Naive B cell (primary cell): Measurements from ENCODE around the gene CANT1. TPM values are rescaled to one million over a fixed set of nuclear protein-coding genes. Genes with fewer than 3 reads are reported as not detected.
"Not testable (repeated sequence)": the region's sequence is repeated elsewhere in the genome, so short reads cannot be mapped to it uniquely, and the experiment has no call there.

Source experiments
- ATAC-seq, 2 donors: fragments of 150-1000 bp; cut with Tn5 transposase; 2 replicates each; pipeline ENCODE4 v1.10.0; 2021; ENCODE audit warnings: low read depth in 2 of 2, mild to moderate bottlenecking in 2 of 2, moderate library complexity in 2 of 2
- DNase-seq: peaks from one replicate; pipeline ENCODE4 v3.0.0; 2022
- H3K27ac Mint-ChIP-seq, 6 donors: one replicate each; pipeline ENCODE4 v1.8.0; 2020 to 2022; ENCODE audit warnings: mild to moderate bottlenecking in 6 of 6, mixed read lengths in 6 of 6, moderate library complexity in 5 of 6, inconsistent platforms in 2 of 6
- H3K27me3 Mint-ChIP-seq, 3 donors: one replicate each; pipeline ENCODE4 v1.8.0; 2021 to 2022; ENCODE audit warnings: mixed read lengths in 3 of 3, mild to moderate bottlenecking in 1 of 3
- H3K36me3 Mint-ChIP-seq, 2 donors: one replicate each; pipeline ENCODE4 v1.8.0; 2020 to 2022; ENCODE audit warnings: mixed read lengths in 2 of 2, inconsistent platforms in 1 of 2, mild to moderate bottlenecking in 1 of 2
- H3K4me1 Mint-ChIP-seq, 3 donors: one replicate each; pipeline ENCODE4 v1.8.0; 2020 to 2022; ENCODE audit warnings: mixed read lengths in 3 of 3, inconsistent platforms in 1 of 3, mild to moderate bottlenecking in 1 of 3, moderate library complexity in 1 of 3
- H3K4me3 Mint-ChIP-seq, 8 donors: one replicate each; pipeline ENCODE4 v1.8.0; 2020 to 2022; ENCODE audit warnings: mild to moderate bottlenecking in 8 of 8, mixed read lengths in 8 of 8, moderate library complexity in 8 of 8, inconsistent platforms in 2 of 8
- H3K9me3 Mint-ChIP-seq, 7 donors: one replicate each; pipeline ENCODE4 v1.8.0; 2020 to 2022; ENCODE audit warnings: mixed read lengths in 7 of 7, mild to moderate bottlenecking in 5 of 7, inconsistent platforms in 2 of 7, moderate library complexity in 1 of 7
- polyA plus RNA-seq, 6 donors: library from polyadenylated mRNA; unstranded; fragments of 300-500 nt; fragmentation: Illumina TruSeq; gene quantifications; one replicate each; pipeline ENCODE4 v1.2.3, GENCODE V29; 2021; ENCODE audit warnings: low read depth in 6 of 6

The CANT1 gene
- polyA plus RNA-seq, 6 donors from 2014 or later, result 3.7 to 9.7 (median 6.0) TPM

- Mint-ChIP-seq H3K27ac (peak overlapping the region in 1 of 6 donors; percentile 14), H3K36me3 (no peaks in the 10 kb centered on the region), H3K4me1 (peaks cover 0 to 6% (median 0%) of the 10 kb centered on the region in 3 donors), H3K27me3 (peaks cover 6 to 11% (median 9%) of the 10 kb centered on the region in 3 donors), H3K9me3 (no peaks in the 10 kb centered on the region), H3K4me3 (no peak overlapping the region)
- no peak for ATAC-seq
- no peak for DNase-seq
Measured at GRCh38 chr17:79039171-79039570, 29.6 kb upstream of the CANT1 start.

- peaks cover 6 to 10% (median 8%) of the 10 kb centered on the region in 3 donors for H3K27me3 Mint-ChIP-seq
- DNase-seq (no peak), ATAC-seq (peak in 1 of 2 donors; percentile 35)
- H3K4me1 Mint-ChIP-seq, result peaks cover 0 to 6% (median 0%) of the 10 kb centered on the region in 3 donors
- H3K4me3 Mint-ChIP-seq, result peak overlapping the region in 1 of 8 donors; percentile 66
- no peaks in the 10 kb centered on the region for H3K36me3 Mint-ChIP-seq
- H3K9me3 Mint-ChIP-seq, result no peaks in the 10 kb centered on the region
- H3K27ac Mint-ChIP-seq, result no peak overlapping the region
Measured at GRCh38 chr17:79038545-79039135, 29.1 kb upstream of the CANT1 start.

- no peak for DNase-seq
- peaks cover 4 to 24% (median 11%) of the 10 kb centered on the region in 3 donors for H3K27me3 Mint-ChIP-seq
- ATAC-seq, result no peak
- no peaks in the 10 kb centered on the region for H3K9me3 Mint-ChIP-seq
- no peaks in the 10 kb centered on the region for H3K4me1 Mint-ChIP-seq
- H3K36me3 Mint-ChIP-seq, result no peaks in the 10 kb centered on the region
- H3K27ac Mint-ChIP-seq, result no peak overlapping the region
- no peak overlapping the region for H3K4me3 Mint-ChIP-seq
Measured at GRCh38 chr17:79036596-79036995, 27.0 kb upstream of the CANT1 start.

DNA sequence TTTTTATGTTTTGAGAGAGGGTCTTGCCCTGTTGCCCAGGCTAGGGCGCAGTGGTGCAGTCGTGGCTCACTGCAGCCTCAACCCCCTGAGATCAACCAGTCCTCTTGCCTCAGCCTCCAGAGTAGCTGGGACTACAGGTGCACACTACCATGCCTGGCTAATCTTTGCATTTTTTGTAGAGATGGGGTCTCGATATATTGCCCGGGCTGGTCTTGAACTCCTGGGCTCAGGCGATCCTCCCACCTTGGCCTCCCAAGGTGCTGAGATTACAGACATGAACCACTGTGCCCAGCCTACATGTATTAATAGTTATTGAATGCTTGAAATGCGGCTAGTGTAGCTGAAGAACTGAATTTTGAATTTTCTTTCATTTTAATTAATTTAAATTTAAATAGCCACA lies 26.6 kb upstream of the CANT1 start:
- Mint-ChIP-seq H3K27me3 (peaks cover 4 to 28% (median 15%) of the 10 kb centered on the region in 3 donors), H3K9me3 (no peaks in the 10 kb centered on the region), H3K4me3 (no peak overlapping the region), H3K36me3 (no peaks in the 10 kb centered on the region), H3K4me1 (no peaks in the 10 kb centered on the region), H3K27ac (no peak overlapping the region)
- DNase-seq (no peak), ATAC-seq (no peak)

GRCh38 chr17:79035686-79036085 lies 26.1 kb upstream of the CANT1 start:
- Mint-ChIP-seq H3K27ac (peak overlapping the region in 1 of 6 donors; percentile 38), H3K36me3 (no peaks in the 10 kb centered on the region), H3K9me3 (no peaks in the 10 kb centered on the region), H3K27me3 (peaks cover 4 to 33% (median 20%) of the 10 kb centered on the region in 3 donors), H3K4me3 (no peak overlapping the region), H3K4me1 (no peaks in the 10 kb centered on the region)
- ATAC-seq (no peak), DNase-seq (no peak)

DNA sequence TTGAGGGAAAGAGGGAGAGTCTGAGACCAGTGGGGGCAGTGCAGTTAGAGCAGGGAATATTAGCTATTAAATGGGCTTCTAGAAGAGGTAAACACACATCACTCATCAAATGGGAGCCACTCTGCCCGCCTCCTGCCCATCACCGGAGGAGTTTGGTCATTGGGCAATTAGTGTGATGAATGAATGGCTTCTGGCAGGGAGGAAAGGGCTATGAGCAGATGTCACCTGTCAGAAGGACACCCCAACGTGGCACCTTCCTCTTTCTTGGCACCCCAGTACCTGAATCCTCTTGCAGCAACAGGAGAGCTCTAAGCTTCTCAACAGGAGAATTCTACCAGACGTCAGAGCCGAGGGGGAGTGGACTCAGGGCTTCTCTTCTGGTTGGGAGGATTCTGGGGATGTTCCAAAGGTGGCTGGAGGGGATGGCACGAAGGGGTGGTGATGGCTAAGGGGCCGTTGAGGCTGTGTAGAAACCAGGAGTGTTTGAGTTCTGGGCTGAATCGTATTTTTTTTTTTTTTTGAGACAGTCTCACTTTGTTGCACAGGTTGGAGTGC lies 25.4 kb upstream of the CANT1 start:
- Mint-ChIP-seq H3K4me1 (no peaks in the 10 kb centered on the region), H3K36me3 (no peaks in the 10 kb centered on the region), H3K27ac (peak overlapping the region in 1 of 6 donors; percentile 10), H3K4me3 (no peak overlapping the region), H3K9me3 (no peaks in the 10 kb centered on the region), H3K27me3 (peaks cover 6 to 38% (median 27%) of the 10 kb centered on the region in 3 donors)
- DNase-seq (no peak), ATAC-seq (no peak)

DNA sequence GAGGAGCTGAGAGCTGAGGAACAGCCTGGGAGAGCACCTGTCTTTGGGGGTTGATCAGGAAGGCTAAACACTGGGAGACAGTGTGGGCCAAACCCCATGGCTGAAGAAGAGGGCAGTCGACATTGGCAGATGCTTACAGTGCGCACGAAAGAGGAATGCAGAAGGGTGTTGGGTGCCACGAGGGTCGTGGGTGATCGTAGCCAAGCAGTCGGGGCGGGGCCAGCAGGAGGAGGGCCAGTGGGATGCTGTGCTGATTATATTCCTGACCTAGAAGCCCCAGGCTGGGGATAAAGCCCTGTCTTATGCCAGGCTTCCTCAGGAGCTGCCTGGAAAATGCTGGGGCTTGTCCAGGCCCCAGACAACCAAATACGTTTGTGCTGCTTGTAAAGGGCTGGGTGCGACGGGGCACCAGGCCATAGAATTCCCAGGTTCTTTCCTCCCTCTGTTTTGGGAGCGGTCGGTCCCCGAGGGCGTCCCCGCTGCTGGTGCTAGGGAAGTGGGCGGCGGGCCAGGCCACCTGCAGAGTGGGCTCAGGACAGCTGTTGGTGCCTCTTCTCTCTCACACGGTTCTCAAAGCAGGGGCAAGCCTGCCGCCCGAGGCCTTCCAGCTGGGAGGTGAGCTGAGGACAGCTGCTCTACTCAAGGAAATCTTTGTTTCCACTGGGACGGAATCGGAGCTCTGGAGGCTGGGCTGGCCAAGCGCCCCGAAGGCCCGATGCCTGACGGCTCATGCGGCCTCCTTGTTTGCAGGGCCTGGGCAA lies 24.4 kb upstream of the CANT1 start:
- no peak for ATAC-seq
- Mint-ChIP-seq H3K27ac (no peak overlapping the region), H3K27me3 (peaks cover 14 to 43% (median 32%) of the 10 kb centered on the region in 3 donors), H3K4me1 (no peaks in the 10 kb centered on the region), H3K36me3 (no peaks in the 10 kb centered on the region), H3K4me3 (no peak overlapping the region), H3K9me3 (no peaks in the 10 kb centered on the region)
- DNase-seq, result no peak

GRCh38 chr17:79033046-79033616 lies 23.6 kb upstream of the CANT1 start:
- DNase-seq (no peak), ATAC-seq (no peak)
- Mint-ChIP-seq H3K4me3 (no peak overlapping the region), H3K36me3 (no peaks in the 10 kb centered on the region), H3K4me1 (no peaks in the 10 kb centered on the region), H3K27ac (peak overlapping the region in 1 of 6 donors; percentile 75), H3K27me3 (peaks cover 20 to 50% (median 33%) of the 10 kb centered on the region in 3 donors), H3K9me3 (no peaks in the 10 kb centered on the region)

- DNase-seq, result no peak
- no peak overlapping the region for H3K4me3 Mint-ChIP-seq
- no peaks in the 10 kb centered on the region for H3K36me3 Mint-ChIP-seq
- no peaks in the 10 kb centered on the region for H3K9me3 Mint-ChIP-seq
- H3K27ac Mint-ChIP-seq, result peak overlapping the region in 2 of 6 donors; percentile 18 to 82
- peaks cover 21 to 59% (median 42%) of the 10 kb centered on the region in 3 donors for H3K27me3 Mint-ChIP-seq
- H3K4me1 Mint-ChIP-seq, result no peaks in the 10 kb centered on the region
- ATAC-seq, result no peak
Measured at GRCh38 chr17:79031996-79032875, 22.7 kb upstream of the CANT1 start.

DNA sequence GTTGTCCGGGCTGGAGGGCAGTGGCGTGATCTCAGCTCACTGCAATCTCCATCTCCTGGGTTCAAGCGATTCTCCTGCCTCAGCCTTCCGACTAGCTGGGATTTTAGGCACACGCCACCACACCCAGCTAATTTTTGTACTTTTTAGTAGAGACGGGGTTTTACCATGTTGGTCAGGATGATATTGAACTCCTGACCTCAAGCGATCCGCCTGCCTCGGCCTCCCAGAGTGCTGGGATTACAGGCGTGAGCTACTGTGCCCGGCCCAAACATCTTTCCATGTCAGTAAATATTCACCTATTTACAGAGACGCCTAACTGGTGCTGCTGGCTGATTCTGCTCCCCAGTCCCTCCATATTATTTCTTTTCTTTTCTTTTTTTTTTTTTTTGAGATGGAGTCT lies 21.1 kb upstream of the CANT1 start:
- not testable (repeated sequence) for H3K4me1 Mint-ChIP-seq, DNase-seq, H3K4me3 Mint-ChIP-seq, H3K9me3 Mint-ChIP-seq, H3K36me3 Mint-ChIP-seq, ATAC-seq
- Mint-ChIP-seq H3K27me3 (peaks cover 31 to 74% (median 54%) of the 10 kb centered on the region in 3 donors), H3K27ac (peak overlapping the region in 1 of 6 donors; percentile 72)

DNA sequence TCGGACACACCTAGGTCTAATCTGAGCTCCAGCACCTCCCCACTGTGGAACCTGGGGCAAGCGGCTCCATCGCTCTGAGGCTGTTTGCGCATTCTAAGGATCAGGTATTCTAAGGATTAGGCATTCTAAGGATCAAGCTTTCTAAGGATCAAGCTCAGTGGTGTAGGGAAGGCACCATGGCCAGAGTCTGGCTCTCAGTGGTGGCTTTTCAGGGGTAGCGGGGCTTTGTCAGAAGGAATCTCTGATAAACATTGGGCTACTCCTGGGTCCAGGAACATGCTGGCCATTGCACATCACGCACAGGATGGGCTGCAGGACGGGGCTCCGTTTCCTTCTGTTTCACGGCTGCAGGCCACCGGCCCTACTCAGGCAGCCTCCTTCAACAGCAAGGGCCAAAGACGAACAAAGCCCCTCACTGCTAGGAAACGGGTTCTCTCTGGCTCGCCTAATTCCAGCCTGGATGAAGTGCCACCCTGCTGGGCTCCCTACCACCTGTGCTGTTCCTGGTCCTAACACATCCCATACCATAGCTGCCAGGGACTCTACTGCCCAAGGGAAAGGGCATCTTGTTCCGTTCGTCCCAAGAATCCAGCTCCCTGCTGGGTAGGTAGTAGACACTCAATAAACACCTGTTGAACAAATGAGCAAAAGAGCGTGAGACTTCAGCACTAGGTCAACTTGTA lies 19.9 kb upstream of the CANT1 start:
- H3K27me3 Mint-ChIP-seq, result peaks cover 40 to 86% (median 64%) of the 10 kb centered on the region in 3 donors

GRCh38 chr17:79028496-79029326 lies 19.1 kb upstream of the CANT1 start:
- H3K27me3 Mint-ChIP-seq, result peaks cover 44 to 89% (median 72%) of the 10 kb centered on the region in 3 donors

More for the DNA sequence above, 19.9 kb upstream of the CANT1 start:
- no peaks in the 10 kb centered on the region for H3K9me3 Mint-ChIP-seq
- H3K4me3 Mint-ChIP-seq, result no peak overlapping the region
- no peaks in the 10 kb centered on the region for H3K36me3 Mint-ChIP-seq
- H3K27ac Mint-ChIP-seq, result no peak overlapping the region
- ATAC-seq, result no peak
- H3K4me1 Mint-ChIP-seq, result peaks cover 0 to 4% (median 3%) of the 10 kb centered on the region in 3 donors
- no peak for DNase-seq

More at GRCh38 chr17:79028496-79029326, 19.1 kb upstream of the CANT1 start:
- ATAC-seq, result no peak
- H3K4me1 Mint-ChIP-seq, result peaks cover 5 to 10% (median 6%) of the 10 kb centered on the region in 3 donors
- H3K4me3 Mint-ChIP-seq, result no peak overlapping the region
- no peaks in the 10 kb centered on the region for H3K36me3 Mint-ChIP-seq
- H3K27ac Mint-ChIP-seq, result no peak overlapping the region
- no peak for DNase-seq
- H3K9me3 Mint-ChIP-seq, result no peaks in the 10 kb centered on the region
